A549 treated with AZD2906 at 1 μM for 4 hours (cell line): ENCODE results near the gene BARD1. TPM values are rescaled to one million over a fixed set of nuclear protein-coding genes. Genes with fewer than 3 reads are reported as not detected.

ENCODE experiments used
- total RNA-seq: library from RNA; stranded (reverse); fragments of 200-300 nt; extraction: Qiagen RNA extraction; gene quantifications from 5 replicates; pipeline ENCODE4 v1.2.3, GENCODE V29; 2022

The BARD1 gene
- 3.6 to 5.9 TPM (median 4.7 TPM) in 5 replicates for total RNA-seq

GRCh38 chr2:214808981-214809750, at the start of gene BARD1:
Gene BARD1, minus strand, starts transcription at chr2:214809683. Its CDS starts 114 bp downstream, at chr2:214809569.

